Measurements from ENCODE around the gene CTNNAL1. TPM values are rescaled to one million over a fixed set of nuclear protein-coding genes. Genes with fewer than 3 reads are reported as not detected.

The CTNNAL1 gene
- total RNA-seq, 4 donors from 2014 or later: 4.4 to 40.4 (median 6.2) TPM

DNA sequence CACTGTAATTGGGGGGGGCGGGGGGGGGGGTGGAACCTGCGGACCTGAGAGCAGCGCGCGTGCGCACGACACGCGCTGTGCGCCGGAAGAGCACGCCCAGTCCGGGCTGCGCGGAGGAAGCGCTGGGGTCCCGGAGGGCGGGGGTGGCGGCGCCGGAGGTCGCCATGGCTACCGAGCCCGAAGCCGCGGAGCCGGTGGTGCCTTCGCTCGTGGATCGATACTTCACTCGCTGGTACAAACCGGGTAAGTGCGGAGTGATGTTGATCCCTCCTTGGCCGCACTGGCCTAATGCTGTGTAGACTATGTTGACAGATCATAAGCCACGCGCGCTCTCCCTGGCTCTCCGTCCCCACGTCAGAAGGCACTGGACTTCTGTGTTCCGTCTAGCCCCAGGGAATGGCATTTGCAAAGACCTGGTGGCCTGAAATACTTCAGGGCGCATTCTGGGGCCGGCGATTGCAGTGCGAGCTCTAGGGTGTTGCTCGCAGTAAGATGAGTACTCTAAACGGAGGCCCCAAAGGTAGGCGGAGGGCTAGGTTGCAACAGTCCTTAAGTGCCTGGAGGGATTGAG is 78.9 kb downstream of the CTNNAL1 start, which contains the start of gene ABITRAM:
ABITRAM (plus strand) TSS at position 78 of the 571 bp plus-strand sequence; CDS start at position 165, 87 bp downstream.
- H3K27ac ChIP-seq: peak within 1 kb of the TSS; percentile 81 to 91 (median 88)
- peaks cover 0 to 21% (median 2%) of the 10 kb centered on the region in 4 donors for H3K4me1 ChIP-seq
- H3K36me3 ChIP-seq: peaks cover 0 to 13% (median 0%) of the 10 kb centered on the region in 3 donors
- peak within 1 kb of the TSS; percentile 70 to 94 (median 86) for H3K4me3 ChIP-seq
- peak; percentile 68 to 88 (median 86) for DNase-seq
- TF ChIP-seq, protein P1, sequence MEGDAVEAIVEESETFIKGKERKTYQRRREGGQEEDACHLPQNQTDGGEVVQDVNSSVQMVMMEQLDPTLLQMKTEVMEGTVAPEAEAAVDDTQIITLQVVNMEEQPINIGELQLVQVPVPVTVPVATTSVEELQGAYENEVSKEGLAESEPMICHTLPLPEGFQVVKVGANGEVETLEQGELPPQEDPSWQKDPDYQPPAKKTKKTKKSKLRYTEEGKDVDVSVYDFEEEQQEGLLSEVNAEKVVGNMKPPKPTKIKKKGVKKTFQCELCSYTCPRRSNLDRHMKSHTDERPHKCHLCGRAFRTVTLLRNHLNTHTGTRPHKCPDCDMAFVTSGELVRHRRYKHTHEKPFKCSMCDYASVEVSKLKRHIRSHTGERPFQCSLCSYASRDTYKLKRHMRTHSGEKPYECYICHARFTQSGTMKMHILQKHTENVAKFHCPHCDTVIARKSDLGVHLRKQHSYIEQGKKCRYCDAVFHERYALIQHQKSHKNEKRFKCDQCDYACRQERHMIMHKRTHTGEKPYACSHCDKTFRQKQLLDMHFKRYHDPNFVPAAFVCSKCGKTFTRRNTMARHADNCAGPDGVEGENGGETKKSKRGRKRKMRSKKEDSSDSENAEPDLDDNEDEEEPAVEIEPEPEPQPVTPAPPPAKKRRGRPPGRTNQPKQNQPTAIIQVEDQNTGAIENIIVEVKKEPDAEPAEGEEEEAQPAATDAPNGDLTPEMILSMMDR (IDR thresholded peaks at IDR 0.05): no peak
- peak in 1 of 2 donors; percentile 11 for TF ChIP-seq POLR2A (IDR thresholded peaks at IDR 0.05)
- H3K9me3 ChIP-seq: no peaks in the 10 kb centered on the region
- no peaks in the 10 kb centered on the region for H3K27me3 ChIP-seq

DNA sequence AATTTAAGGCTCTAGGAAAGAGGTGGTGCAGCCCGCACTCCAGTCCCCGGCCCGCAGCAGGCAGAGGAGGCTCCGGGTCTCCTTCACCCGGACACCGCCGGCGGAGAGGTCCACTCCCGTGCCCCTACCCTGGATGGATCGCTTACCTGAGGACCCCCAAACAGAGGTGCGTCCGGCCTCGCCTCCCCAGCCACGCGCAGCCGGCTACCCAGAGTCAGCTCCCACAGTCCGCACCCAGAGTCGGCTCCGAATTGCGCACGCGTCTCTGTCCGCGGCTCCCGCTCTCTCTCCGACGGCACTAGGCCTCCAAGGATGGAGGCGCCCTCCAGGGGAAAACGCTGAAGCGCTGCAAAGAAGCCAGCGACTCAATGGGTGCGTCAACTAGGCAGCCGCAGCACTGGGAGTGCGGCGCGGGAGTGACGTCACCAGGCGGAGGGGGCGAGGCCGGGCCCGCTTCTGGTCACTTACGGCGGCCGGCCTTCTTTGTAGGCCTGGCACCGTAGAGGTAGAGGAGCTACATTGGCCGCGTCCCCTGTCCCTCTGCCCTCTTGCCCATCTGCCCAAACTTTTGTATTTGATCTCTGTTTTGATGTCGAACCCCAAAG is 79.5 kb downstream of the CTNNAL1 start, which contains the start of gene ELP1:
ELP1 (minus strand) TSS at position 407 of the 605 bp plus-strand sequence. CDS start 2,978 bp downstream, outside the sequence.
- H3K4me3 ChIP-seq: peak within 1 kb of the TSS; percentile 70 to 94 (median 86)
- peaks cover 0 to 21% (median 2%) of the 10 kb centered on the region in 4 donors for H3K4me1 ChIP-seq
- H3K27ac ChIP-seq: peak within 1 kb of the TSS; percentile 81 to 91 (median 88)
- H3K36me3 ChIP-seq: peaks cover 0 to 16% (median 0%) of the 10 kb centered on the region in 3 donors
- H3K27me3 ChIP-seq: no peaks in the 10 kb centered on the region
- H3K9me3 ChIP-seq: no peaks in the 10 kb centered on the region
- peak; percentile 89 to 96 (median 95) for DNase-seq
- TF ChIP-seq POLR2A (IDR thresholded peaks at IDR 0.05): peak; percentile 22 to 57
- TF ChIP-seq, protein P1 (IDR thresholded peaks at IDR 0.05): peak in 3 of 6 experiments; percentile 19 to 42 (median 29)

DNA sequence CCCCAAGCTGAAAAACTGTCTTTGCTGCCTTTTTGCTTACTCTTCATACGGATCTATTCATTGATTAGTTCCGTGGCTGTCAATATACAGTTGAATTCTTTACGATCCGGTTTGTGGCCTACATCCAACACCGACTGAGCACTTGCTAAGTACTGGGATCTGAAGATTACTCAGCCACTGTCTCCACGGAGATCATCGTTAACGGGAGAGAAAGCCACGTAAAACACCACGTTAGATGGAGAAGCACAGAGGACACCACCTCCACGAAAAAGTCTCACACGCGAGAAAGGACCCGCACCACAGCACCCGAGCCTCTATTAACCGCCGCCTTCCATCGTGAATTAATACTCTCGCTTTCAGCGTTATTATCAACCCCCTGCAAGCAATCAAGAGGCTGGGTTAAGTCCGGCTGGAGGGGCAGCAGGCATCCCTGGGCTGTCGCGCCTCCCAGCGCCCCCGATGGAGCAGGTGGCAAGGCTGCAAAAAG is 80.0 kb downstream of the CTNNAL1 start:
- Histone ChIP-seq H3K9me3 (no peaks in the 10 kb centered on the region), H3K4me1 (peaks cover 0 to 21% (median 2%) of the 10 kb centered on the region in 4 donors), H3K4me3 (peak overlapping the region; percentile 70 to 94 (median 86)), H3K27ac (peak overlapping the region; percentile 81 to 91 (median 88)), H3K27me3 (no peaks in the 10 kb centered on the region), H3K36me3 (peaks cover 0 to 21% (median 0%) of the 10 kb centered on the region in 3 donors)
- no peak for TF ChIP-seq POLR2A (IDR thresholded peaks at IDR 0.05)
- TF ChIP-seq, protein P1 (IDR thresholded peaks at IDR 0.05): no peak
- DNase-seq: peak in 1 of 3 donors; percentile 26

DNA sequence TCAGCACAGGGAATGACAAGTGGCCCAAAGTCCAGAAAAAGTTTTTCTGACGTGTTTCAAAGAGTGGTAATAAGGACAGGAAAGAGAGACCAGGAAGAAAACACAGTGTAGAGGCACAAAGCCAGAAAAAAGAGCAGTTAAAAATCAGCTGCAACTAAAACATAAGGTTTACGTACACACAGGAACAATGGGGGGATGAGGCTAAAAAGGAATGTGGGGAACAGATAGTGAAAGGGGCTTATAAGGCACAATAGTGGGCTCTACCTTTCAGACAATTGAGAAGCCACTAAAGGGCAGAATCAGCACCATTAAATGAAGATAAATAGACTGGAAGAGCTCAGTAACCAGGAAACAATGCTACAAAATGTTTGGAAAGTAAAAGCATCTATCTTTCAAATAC is 84.9 kb downstream of the CTNNAL1 start:
- no peaks in the 10 kb centered on the region for H3K9me3 ChIP-seq
- peaks cover 0 to 12% (median 2%) of the 10 kb centered on the region in 4 donors for H3K4me1 ChIP-seq
- DNase-seq: no peak
- H3K27me3 ChIP-seq: no peaks in the 10 kb centered on the region
- no peak overlapping the region for H3K4me3 ChIP-seq
- no peak overlapping the region for H3K27ac ChIP-seq
- TF ChIP-seq, protein P1 (IDR thresholded peaks at IDR 0.05): no peak
- TF ChIP-seq POLR2A (IDR thresholded peaks at IDR 0.05): no peak
- H3K36me3 ChIP-seq: peaks cover 0 to 55% (median 0%) of the 10 kb centered on the region in 3 donors

DNA sequence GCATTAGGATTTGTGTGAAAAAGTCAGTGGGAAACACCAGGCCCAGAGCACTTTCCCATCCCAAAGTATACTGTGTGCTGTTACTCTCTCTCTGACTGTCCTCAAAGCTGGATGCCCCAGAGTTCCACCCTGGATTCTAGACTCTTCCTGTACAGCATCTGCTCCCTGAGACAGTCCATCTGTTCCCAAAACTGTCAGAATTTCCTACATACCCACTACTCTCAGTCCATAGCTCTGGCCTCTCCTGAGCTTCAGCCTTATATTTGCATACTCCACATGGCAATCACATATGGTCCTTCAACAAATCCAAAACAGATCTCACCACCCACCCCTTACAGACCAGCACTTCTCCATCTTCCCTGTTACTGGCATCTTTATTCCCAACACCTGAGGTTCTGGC is 88.8 kb downstream of the CTNNAL1 start:
- Histone ChIP-seq H3K9me3 (no peaks in the 10 kb centered on the region), H3K4me3 (no peak overlapping the region), H3K27ac (no peak overlapping the region), H3K27me3 (no peaks in the 10 kb centered on the region), H3K4me1 (no peaks in the 10 kb centered on the region), H3K36me3 (peaks cover 0 to 84% (median 0%) of the 10 kb centered on the region in 3 donors)
- DNase-seq: no peak
- TF ChIP-seq, protein P1 (IDR thresholded peaks at IDR 0.05): no peak
- TF ChIP-seq POLR2A (IDR thresholded peaks at IDR 0.05): no peak
